Astrocyte (in vitro differentiated cells and primary cell): Measurements from ENCODE around the gene SSU72. TPM values are rescaled to one million over a fixed set of nuclear protein-coding genes. Genes with fewer than 3 reads are reported as not detected.

Source experiments
- DNase-seq: peaks from one replicate; pipeline ENCODE4 v3.0.0-alpha.2; 2010; ENCODE audit warnings: low read depth
- FAIRE-seq: peaks from 2 replicates; lab custom pipeline; 2011; peaks lifted over from hg19 to GRCh38; lab: Jason Lieb, UNC
- H2AFZ ChIP-seq: 2 replicates; pipeline ENCODE4 v1.6.0; 2012; ENCODE audit warnings: low read depth, low read length, inconsistent platforms
- H3K27ac ChIP-seq: 2 replicates; pipeline ENCODE4 v1.5.1; 2011; ENCODE audit warnings: low read depth, low read length, inconsistent platforms
- H3K27me3 ChIP-seq: 2 replicates; pipeline ENCODE4 v1.6.0; 2011; ENCODE audit warnings: low read length, inconsistent platforms; ENCODE audit not compliant: insufficient read depth
- H3K36me3 ChIP-seq: 2 replicates; pipeline ENCODE4 v1.5.1; 2011; ENCODE audit warnings: low read length, inconsistent platforms; ENCODE audit not compliant: insufficient read depth
- H3K4me1 ChIP-seq: 2 replicates; pipeline ENCODE4 v1.5.1; 2011; ENCODE audit warnings: low read length, inconsistent platforms; ENCODE audit not compliant: insufficient read depth
- H3K4me2 ChIP-seq: 2 replicates; pipeline ENCODE4 v1.6.0; 2012; ENCODE audit warnings: low read length, inconsistent platforms
- H3K4me3 ChIP-seq: 2 replicates; pipeline ENCODE4 v1.5.1; 2011; ENCODE audit warnings: low read depth, mild to moderate bottlenecking, low read length, inconsistent platforms; ENCODE audit not compliant: insufficient read depth
- H3K79me2 ChIP-seq: 2 replicates; pipeline ENCODE4 v1.6.0; 2012; ENCODE audit warnings: mild to moderate bottlenecking, low read length, inconsistent platforms; ENCODE audit not compliant: insufficient read depth
- H3K9ac ChIP-seq: 2 replicates; pipeline ENCODE4 v1.6.0; 2012; ENCODE audit warnings: mild to moderate bottlenecking, low read length, inconsistent platforms
- H3K9me3 ChIP-seq: 2 replicates; pipeline ENCODE4 v1.5.1; 2012; ENCODE audit warnings: low read depth, mild to moderate bottlenecking, low read length, inconsistent platforms; ENCODE audit not compliant: insufficient read depth
- H4K20me1 ChIP-seq: 2 replicates; pipeline ENCODE4 v1.6.0; 2012; ENCODE audit warnings: low read length, inconsistent platforms; ENCODE audit not compliant: insufficient read depth
- H3K27ac Mint-ChIP-seq: one replicate; pipeline ENCODE4 v1.8.0; 2021; ENCODE audit warnings: mild to moderate bottlenecking, mixed read lengths; ENCODE audit not compliant: unreplicated experiment
- H3K27me3 Mint-ChIP-seq: one replicate; pipeline ENCODE4 v1.8.0; 2021; ENCODE audit warnings: low read depth, mixed read lengths; ENCODE audit not compliant: unreplicated experiment
- H3K36me3 Mint-ChIP-seq: one replicate; pipeline ENCODE4 v1.8.0; 2021; ENCODE audit warnings: low read depth, mixed read lengths; ENCODE audit not compliant: unreplicated experiment
- H3K4me1 Mint-ChIP-seq: one replicate; pipeline ENCODE4 v1.8.0; 2021; ENCODE audit warnings: low read depth, mixed read lengths; ENCODE audit not compliant: unreplicated experiment
- H3K4me3 Mint-ChIP-seq: one replicate; pipeline ENCODE4 v1.8.0; 2021; ENCODE audit warnings: mild to moderate bottlenecking, moderate library complexity, mixed read lengths; ENCODE audit not compliant: unreplicated experiment
- H3K9me3 Mint-ChIP-seq: one replicate; pipeline ENCODE4 v1.8.0; 2021; ENCODE audit warnings: mild to moderate bottlenecking, mixed read lengths; ENCODE audit not compliant: unreplicated experiment
- CTCF ChIP-seq: IDR thresholded peaks from 2 replicates; pipeline ENCODE4 v1.5.1; 2011; ENCODE audit warnings: low read depth, mild to moderate bottlenecking, inconsistent platforms, low read length, moderate library complexity; ENCODE audit not compliant: insufficient read depth
- EZH2 ChIP-seq: IDR thresholded peaks from 2 replicates; pipeline ENCODE4 v1.6.1; 2012; ENCODE audit warnings: mild to moderate bottlenecking, low read length, inconsistent platforms; ENCODE audit not compliant: insufficient read depth
- total RNA-seq: library from RNA; stranded (reverse); gene quantifications from 2 replicates; pipeline ENCODE4 v1.2.1, GENCODE V29; 2021

Gene SSU72
- total RNA-seq, 1 donor from 2014 or later: 145 TPM

DNA sequence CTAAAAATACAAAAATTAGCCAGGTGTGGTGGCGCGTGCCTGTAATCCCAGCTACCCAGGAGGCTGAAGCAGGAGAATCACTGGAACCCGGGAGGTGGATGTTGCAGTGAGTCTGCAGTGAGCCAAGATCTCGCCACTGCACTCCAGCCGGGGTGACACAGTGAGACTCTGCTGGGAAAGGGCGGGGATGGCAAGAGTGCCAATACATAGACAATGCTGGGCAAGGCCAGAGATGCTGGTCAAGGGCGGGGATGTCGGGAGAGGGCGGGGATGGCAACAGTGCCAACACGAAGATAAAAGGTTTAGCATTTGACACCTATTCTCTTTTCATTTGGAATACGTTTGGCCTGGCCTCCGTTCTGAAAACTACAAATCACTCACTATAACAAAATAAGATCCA, 11.0 kb downstream of the SSU72 start:
- H3K4me3 Mint-ChIP-seq: no peak overlapping the region
- H3K27ac ChIP-seq: no peak overlapping the region
- H3K27ac Mint-ChIP-seq: no peak overlapping the region
- DNase-seq (no peak), FAIRE-seq (no peak)
- H3K4me3 ChIP-seq: no peak overlapping the region
- peaks cover 88% of the 10 kb centered on the region for H3K79me2 ChIP-seq
- peaks cover 26% of the 10 kb centered on the region for H3K36me3 Mint-ChIP-seq
- H3K27me3 Mint-ChIP-seq: no peaks in the 10 kb centered on the region
- H3K4me1 ChIP-seq: peaks cover 6% of the 10 kb centered on the region
- H2AFZ ChIP-seq: no peak overlapping the region
- no peak for TF ChIP-seq CTCF
- TF ChIP-seq EZH2: no peak
- H3K4me2 ChIP-seq: no peak overlapping the region
- H3K9me3 ChIP-seq: no peaks in the 10 kb centered on the region
- no peak overlapping the region for H3K9ac ChIP-seq
- H3K27me3 ChIP-seq: no peaks in the 10 kb centered on the region
- H4K20me1 ChIP-seq: peaks cover 96% of the 10 kb centered on the region
- H3K4me1 Mint-ChIP-seq: peaks cover 10% of the 10 kb centered on the region
- peaks cover 24% of the 10 kb centered on the region for H3K36me3 ChIP-seq
- no peaks in the 10 kb centered on the region for H3K9me3 Mint-ChIP-seq

DNA sequence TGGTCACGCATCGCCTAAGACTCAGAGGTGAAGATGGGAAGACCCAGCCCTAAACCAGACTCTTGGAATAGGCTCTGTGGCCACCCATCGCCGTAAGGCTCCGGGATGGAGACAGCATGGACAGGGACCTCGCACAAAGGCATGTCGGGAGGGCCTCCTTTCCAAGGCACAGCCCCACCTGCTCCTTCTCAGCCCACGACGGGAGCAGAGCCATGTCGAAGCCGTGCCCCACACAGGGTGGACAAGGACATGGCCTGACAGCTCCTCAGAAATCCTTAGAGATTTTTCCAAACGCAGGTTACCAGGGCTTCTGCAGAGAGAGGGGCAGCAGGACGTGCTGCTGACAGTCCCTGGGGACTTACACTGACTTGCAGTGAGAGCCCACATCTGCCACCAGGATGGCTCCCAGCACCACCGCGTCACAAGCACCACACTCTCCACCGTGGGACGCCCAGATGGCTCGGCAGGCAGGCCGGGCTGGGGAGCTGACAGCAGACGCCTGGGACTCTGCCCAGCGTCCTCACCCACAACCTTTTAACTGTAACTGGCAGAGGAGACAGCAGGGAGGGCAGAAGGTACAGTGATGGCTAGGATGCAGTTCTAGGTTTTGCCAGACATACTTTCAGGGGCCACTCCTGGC, 12.0 kb downstream of the SSU72 start:
- Histone ChIP-seq H3K4me3 (no peak overlapping the region), H3K9me3 (no peaks in the 10 kb centered on the region), H4K20me1 (peaks cover 95% of the 10 kb centered on the region), H3K4me1 (peaks cover 6% of the 10 kb centered on the region), H3K27me3 (no peaks in the 10 kb centered on the region), H3K79me2 (peaks cover 83% of the 10 kb centered on the region), H3K4me2 (no peak overlapping the region), H3K9ac (no peak overlapping the region), H2AFZ (no peak overlapping the region), H3K36me3 (peaks cover 24% of the 10 kb centered on the region), H3K27ac (no peak overlapping the region)
- no peaks in the 10 kb centered on the region for H3K9me3 Mint-ChIP-seq
- H3K36me3 Mint-ChIP-seq: peaks cover 26% of the 10 kb centered on the region
- TF ChIP-seq EZH2 (no peak), CTCF (no peak)
- H3K27ac Mint-ChIP-seq: no peak overlapping the region
- DNase-seq (no peak), FAIRE-seq (no peak)
- peaks cover 9% of the 10 kb centered on the region for H3K4me1 Mint-ChIP-seq
- H3K27me3 Mint-ChIP-seq: no peaks in the 10 kb centered on the region
- no peak overlapping the region for H3K4me3 Mint-ChIP-seq

GRCh38 chr1:1561801-1562470, 12.7 kb downstream of the SSU72 start:
- no peak overlapping the region for H3K4me3 Mint-ChIP-seq
- Histone ChIP-seq H3K36me3 (peaks cover 24% of the 10 kb centered on the region), H2AFZ (no peak overlapping the region), H3K9ac (no peak overlapping the region), H3K27me3 (no peaks in the 10 kb centered on the region), H3K9me3 (no peaks in the 10 kb centered on the region), H3K4me2 (no peak overlapping the region), H3K27ac (no peak overlapping the region), H4K20me1 (peaks cover 91% of the 10 kb centered on the region), H3K79me2 (peaks cover 77% of the 10 kb centered on the region), H3K4me1 (peaks cover under 1% of the 10 kb centered on the region), H3K4me3 (no peak overlapping the region)
- no peak for TF ChIP-seq EZH2
- DNase-seq (no peak), FAIRE-seq (no peak)
- no peak overlapping the region for H3K27ac Mint-ChIP-seq
- H3K36me3 Mint-ChIP-seq: peaks cover 26% of the 10 kb centered on the region
- H3K27me3 Mint-ChIP-seq: no peaks in the 10 kb centered on the region
- H3K4me1 Mint-ChIP-seq: peaks cover 2% of the 10 kb centered on the region
- no peaks in the 10 kb centered on the region for H3K9me3 Mint-ChIP-seq
